Esophagus squamous epithelium (tissue), 5 donors: Measurements from ENCODE around the gene ARFGEF3. TPM values are rescaled to one million over a fixed set of nuclear protein-coding genes. Genes with fewer than 3 reads are reported as not detected.

Source experiments
- DNase-seq: peaks from one replicate; lab custom pipeline; 2025; lab: John Stamatoyannopoulos, UW
- H3K27ac ChIP-seq, 4 donors: fragments of 200-600 bp; sonication (generic); one replicate each; pipeline ENCODE4 v1.5.1; 2016 to 2019; ENCODE audit warnings: mild to moderate bottlenecking in 1 of 4
- H3K27me3 ChIP-seq, 4 donors: fragments of 200-600 bp; sonication (generic); 1 replicate in 3 of 4; 2 replicates in 1 of 4; pipeline versions ENCODE4 v1.5.1 to v1.6.0; 2017 to 2021; ENCODE audit warnings: antibody characterized with exemption in 1 of 4
- H3K36me3 ChIP-seq, 3 donors: fragments of 200-600 bp; sonication (generic); one replicate each; pipeline ENCODE4 v1.5.1; 2016 to 2019
- H3K4me1 ChIP-seq, 3 donors: fragments of 200-600 bp; sonication (generic); one replicate each; pipeline ENCODE4 v1.5.1; 2017 to 2019
- H3K4me3 ChIP-seq, 4 donors: fragments of 200-600 bp; sonication (generic); 1 replicate in 3 of 4; 2 replicates in 1 of 4; pipeline ENCODE4 v1.5.1; 2016 to 2019; ENCODE audit warnings: mild to moderate bottlenecking in 2 of 4, moderate library complexity in 1 of 4
- H3K9me3 ChIP-seq, 3 donors: fragments of 200-600 bp; sonication (generic); one replicate each; pipeline ENCODE4 v1.5.1; 2016 to 2019
- CTCF ChIP-seq, 6 experiments: fragments of 450-650 bp in 4 of 6; fragments of 200-600 bp in 2 of 6; sonication (generic) in 2 of 6; IDR thresholded peaks; one replicate each; pipeline ENCODE4 v1.5.1; 2016 to 2019; ENCODE audit warnings: antibody characterized with exemption in 6 of 6, mild to moderate bottlenecking in 4 of 6, moderate library complexity in 4 of 6
- POLR2A ChIP-seq, 4 donors: fragments of 450-650 bp; IDR thresholded peaks; one replicate each; pipeline ENCODE4 v1.6.1; 2017; ENCODE audit warnings: antibody characterized with exemption in 4 of 4, mild to moderate bottlenecking in 4 of 4, moderate library complexity in 3 of 4
- WGBS, 2 donors: methylation state at CpG; one replicate each; pipeline ENCODE4 v1.1.5; 2018; 5-methylcytosine and 5-hydroxymethylcytosine counted together
- intact Hi-C: fragments of 100-400 bp; cut with DNase I; formaldehyde crosslinking; loops from one replicate; pipeline ENCODE4 v1.15.0; 2022
- total RNA-seq, 4 donors: library from RNA; depleted of rRNA; stranded (reverse); fragments of >200 nt; gene quantifications; one replicate each; pipeline ENCODE4 v1.1.0, GENCODE V29; 2016
- donor health status: DM: yes; HTN: yes; CAD: no.

Gene ARFGEF3
- total RNA-seq, 4 donors from 2014 or later, result 0.92 to 1.0 (median 0.99) TPM

GRCh38 chr6:138372711-138373463, 211.1 kb downstream of the ARFGEF3 start:
- Histone ChIP-seq H3K4me3 (no peak overlapping the region), H3K27ac (no peak overlapping the region), H3K4me1 (no peaks in the 10 kb centered on the region), H3K27me3 (no peaks in the 10 kb centered on the region), H3K9me3 (no peaks in the 10 kb centered on the region), H3K36me3 (no peaks in the 10 kb centered on the region)
- intact Hi-C loops, result no loop called here
- TF ChIP-seq POLR2A (IDR thresholded peaks at IDR 0.05), result no peak
- TF ChIP-seq CTCF (IDR thresholded peaks at IDR 0.05), result peak in 1 of 6 experiments; percentile 23
- no peak for DNase-seq

- intact Hi-C loops, result no loop called here
- Histone ChIP-seq H3K36me3 (no peaks in the 10 kb centered on the region), H3K4me3 (no peak overlapping the region), H3K9me3 (no peaks in the 10 kb centered on the region), H3K4me1 (no peaks in the 10 kb centered on the region), H3K27ac (no peak overlapping the region), H3K27me3 (no peaks in the 10 kb centered on the region)
- DNase-seq, result no peak
- no peak for TF ChIP-seq CTCF (IDR thresholded peaks at IDR 0.05)
- no peak for TF ChIP-seq POLR2A (IDR thresholded peaks at IDR 0.05)
Measured at GRCh38 chr6:138374230-138374629, 212.5 kb downstream of the ARFGEF3 start.

- Histone ChIP-seq H3K27me3 (no peaks in the 10 kb centered on the region), H3K4me1 (no peaks in the 10 kb centered on the region), H3K9me3 (no peaks in the 10 kb centered on the region), H3K36me3 (no peaks in the 10 kb centered on the region), H3K27ac (no peak overlapping the region), H3K4me3 (no peak overlapping the region)
- no peak for TF ChIP-seq POLR2A (IDR thresholded peaks at IDR 0.05)
- TF ChIP-seq CTCF (IDR thresholded peaks at IDR 0.05), result no peak
- intact Hi-C loops, result no loop called here
- 80 to 90% methylated on average over 1 of the region's 2 CpGs for WGBS, 2 donors
- no peak for DNase-seq
Measured at GRCh38 chr6:138374815-138375214, 213.1 kb downstream of the ARFGEF3 start.

GRCh38 chr6:138377042-138377441, 215.3 kb downstream of the ARFGEF3 start:
- H3K36me3 ChIP-seq, result no peaks in the 10 kb centered on the region
- no peak overlapping the region for H3K27ac ChIP-seq
- no peak for DNase-seq
- no peak for TF ChIP-seq CTCF (IDR thresholded peaks at IDR 0.05)
- no peak for TF ChIP-seq POLR2A (IDR thresholded peaks at IDR 0.05)
- H3K9me3 ChIP-seq, result no peaks in the 10 kb centered on the region
- intact Hi-C loops, result no loop called here
- H3K27me3 ChIP-seq, result no peaks in the 10 kb centered on the region
- no peak overlapping the region for H3K4me3 ChIP-seq
- no peaks in the 10 kb centered on the region for H3K4me1 ChIP-seq

GRCh38 chr6:138377844-138378243, 216.1 kb downstream of the ARFGEF3 start, which contains the start of gene SMIM28:
TSS of gene SMIM28 (plus strand) at chr6:138377905. CDS start at chr6:138378073, 168 bp downstream.
- TF ChIP-seq POLR2A (IDR thresholded peaks at IDR 0.05), result no peak
- TF ChIP-seq CTCF (IDR thresholded peaks at IDR 0.05), result no peak
- Histone ChIP-seq H3K27me3 (no peaks in the 10 kb centered on the region), H3K36me3 (no peaks in the 10 kb centered on the region), H3K4me1 (no peaks in the 10 kb centered on the region), H3K9me3 (no peaks in the 10 kb centered on the region), H3K4me3 (no peak within 1 kb of the TSS), H3K27ac (no peak within 1 kb of the TSS)
- intact Hi-C loops, result no loop called here
- WGBS, 2 donors, result 85% methylated on average over 5 to 6 of the region's 6 CpGs
- no peak for DNase-seq
